GM18511 (cell line): ENCODE data around the gene GOLGA8T.
A peak's percentile ranks its signal among the peaks of the same experiment; 100 is the strongest.
"Not testable (repeated sequence)": the region's sequence is repeated elsewhere in the genome, so short reads cannot be mapped to it uniquely, and the experiment has no call there.

Experiments used
- ATAC-seq: cut with Tn5 transposase; IDR thresholded peaks from one replicate; pipeline ENCODE4 v1.9.1; 2021; ENCODE audit warnings: mild to moderate bottlenecking, moderate library complexity; ENCODE audit not compliant: unreplicated experiment

GOLGA8T gene

GRCh38 chr15:30134751-30135150, at the start of gene GOLGA8T:
Gene GOLGA8T, plus strand, starts transcription at chr15:30135051. Its CDS starts 98 bp downstream, at chr15:30135149.
- not testable (repeated sequence) for ATAC-seq

- not testable (repeated sequence) for ATAC-seq
These were observed 37.0 kb upstream of the GOLGA8T start for GRCh38 chr15:30097827-30098226.

- not testable (repeated sequence) for ATAC-seq
These were observed 32.0 kb upstream of the GOLGA8T start for GRCh38 chr15:30102890-30103289.

- not testable (repeated sequence) for ATAC-seq
These were observed 30.8 kb upstream of the GOLGA8T start for GRCh38 chr15:30103941-30104507.

- not testable (repeated sequence) for ATAC-seq
These were observed 24.3 kb upstream of the GOLGA8T start for GRCh38 chr15:30110591-30110990.

GRCh38 chr15:30130066-30130465, 4.8 kb upstream of the GOLGA8T start:
- not testable (repeated sequence) for ATAC-seq

GRCh38 chr15:30143246-30143645, 8.4 kb downstream of the GOLGA8T start:
- not testable (repeated sequence) for ATAC-seq

GRCh38 chr15:30149891-30150290, 15.0 kb downstream of the GOLGA8T start:
- ATAC-seq: not testable (repeated sequence)

- ATAC-seq: not testable (repeated sequence)
These were observed 27.9 kb downstream of the GOLGA8T start for GRCh38 chr15:30162479-30163357.

GRCh38 chr15:30163759-30164158, 28.9 kb downstream of the GOLGA8T start:
- not testable (repeated sequence) for ATAC-seq

- not testable (repeated sequence) for ATAC-seq
These were observed 29.4 kb downstream of the GOLGA8T start for GRCh38 chr15:30164257-30164656.

- ATAC-seq: not testable (repeated sequence)
These were observed 32.6 kb downstream of the GOLGA8T start for GRCh38 chr15:30167403-30167802.

GRCh38 chr15:30167886-30168285, 33.0 kb downstream of the GOLGA8T start:
- ATAC-seq: not testable (repeated sequence)

- not testable (repeated sequence) for ATAC-seq
These were observed 36.6 kb downstream of the GOLGA8T start for GRCh38 chr15:30171452-30171851.

- peak; percentile 69 for ATAC-seq
These were observed 38.3 kb downstream of the GOLGA8T start for GRCh38 chr15:30173041-30173608.

- not testable (repeated sequence) for ATAC-seq
These were observed 40.4 kb downstream of the GOLGA8T start for GRCh38 chr15:30175291-30175690.

GRCh38 chr15:30176613-30177012, 41.8 kb downstream of the GOLGA8T start:
- not testable (repeated sequence) for ATAC-seq

- ATAC-seq: not testable (repeated sequence)
These were observed 45.0 kb downstream of the GOLGA8T start for GRCh38 chr15:30179814-30180213.

- ATAC-seq: not testable (repeated sequence)
These were observed 50.6 kb downstream of the GOLGA8T start for GRCh38 chr15:30185495-30185894.

- ATAC-seq: not testable (repeated sequence)
These were observed 52.6 kb downstream of the GOLGA8T start for GRCh38 chr15:30187429-30187828.

GRCh38 chr15:30189754-30190153, 54.9 kb downstream of the GOLGA8T start:
- ATAC-seq: not testable (repeated sequence)
